Measurements from ENCODE around the gene NPIPA5. TPM values are rescaled to one million over a fixed set of nuclear protein-coding genes. Genes with fewer than 3 reads are reported as not detected.

Gene NPIPA5
- total and polyA plus RNA-seq, 2 of the 13 experiments (the other 11 are each of a cell fraction or from before 2014, with no cell fraction given), result 9.7 to 21.5 TPM

DNA sequence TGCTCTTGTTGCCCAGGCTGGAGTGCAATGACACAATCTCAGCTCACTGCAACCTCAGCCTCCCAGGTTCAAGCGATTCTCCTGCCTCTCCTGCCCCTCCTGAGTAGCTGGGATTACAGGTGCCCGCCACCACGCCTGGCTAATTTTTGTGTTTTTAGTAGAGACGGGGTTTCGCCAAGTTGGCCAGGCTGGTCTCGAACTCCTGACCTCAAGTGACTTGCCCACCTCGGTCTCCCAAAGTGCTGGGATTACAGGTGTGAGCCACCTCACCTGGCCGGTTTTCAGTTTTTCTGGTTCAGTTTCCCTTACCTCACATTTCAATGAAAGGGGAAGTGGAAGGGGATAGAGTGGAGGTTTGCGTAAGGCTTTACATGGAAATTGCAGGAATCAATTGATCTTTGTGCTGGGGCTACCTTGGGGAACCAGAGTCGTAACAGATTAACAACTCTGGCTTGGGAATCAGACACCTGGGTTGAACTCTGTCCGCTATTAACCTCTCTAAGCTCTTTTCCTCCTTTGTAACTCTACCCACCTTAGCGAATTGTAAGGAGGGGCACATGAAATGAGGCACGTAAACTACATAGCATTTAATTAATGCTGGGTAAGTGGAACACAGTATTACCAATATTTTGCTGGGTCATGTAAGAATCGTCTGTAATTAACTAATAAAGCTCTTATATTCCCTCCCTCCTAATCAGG, 20.7 kb upstream of the NPIPA5 start (continued):
- TF ChIP-seq, protein P1, sequence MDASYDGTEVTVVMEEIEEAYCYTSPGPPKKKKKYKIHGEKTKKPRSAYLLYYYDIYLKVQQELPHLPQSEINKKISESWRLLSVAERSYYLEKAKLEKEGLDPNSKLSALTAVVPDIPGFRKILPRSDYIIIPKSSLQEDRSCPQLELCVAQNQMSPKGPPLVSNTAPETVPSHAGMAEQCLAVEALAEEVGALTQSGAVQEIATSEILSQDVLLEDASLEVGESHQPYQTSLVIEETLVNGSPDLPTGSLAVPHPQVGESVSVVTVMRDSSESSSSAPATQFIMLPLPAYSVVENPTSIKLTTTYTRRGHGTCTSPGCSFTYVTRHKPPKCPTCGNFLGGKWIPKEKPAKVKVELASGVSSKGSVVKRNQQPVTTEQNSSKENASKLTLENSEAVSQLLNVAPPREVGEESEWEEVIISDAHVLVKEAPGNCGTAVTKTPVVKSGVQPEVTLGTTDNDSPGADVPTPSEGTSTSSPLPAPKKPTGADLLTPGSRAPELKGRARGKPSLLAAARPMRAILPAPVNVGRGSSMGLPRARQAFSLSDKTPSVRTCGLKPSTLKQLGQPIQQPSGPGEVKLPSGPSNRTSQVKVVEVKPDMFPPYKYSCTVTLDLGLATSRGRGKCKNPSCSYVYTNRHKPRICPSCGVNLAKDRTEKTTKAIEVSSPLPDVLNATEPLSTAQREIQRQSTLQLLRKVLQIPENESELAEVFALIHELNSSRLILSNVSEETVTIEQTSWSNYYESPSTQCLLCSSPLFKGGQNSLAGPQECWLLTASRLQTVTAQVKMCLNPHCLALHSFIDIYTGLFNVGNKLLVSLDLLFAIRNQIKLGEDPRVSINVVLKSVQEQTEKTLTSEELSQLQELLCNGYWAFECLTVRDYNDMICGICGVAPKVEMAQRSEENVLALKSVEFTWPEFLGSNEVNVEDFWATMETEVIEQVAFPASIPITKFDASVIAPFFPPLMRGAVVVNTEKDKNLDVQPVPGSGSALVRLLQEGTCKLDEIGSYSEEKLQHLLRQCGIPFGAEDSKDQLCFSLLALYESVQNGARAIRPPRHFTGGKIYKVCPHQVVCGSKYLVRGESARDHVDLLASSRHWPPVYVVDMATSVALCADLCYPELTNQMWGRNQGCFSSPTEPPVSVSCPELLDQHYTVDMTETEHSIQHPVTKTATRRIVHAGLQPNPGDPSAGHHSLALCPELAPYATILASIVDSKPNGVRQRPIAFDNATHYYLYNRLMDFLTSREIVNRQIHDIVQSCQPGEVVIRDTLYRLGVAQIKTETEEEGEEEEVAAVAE (CRISPR knock-in tag; IDR thresholded peaks at IDR 0.05; ENCODE audit: borderline replicate concordance), result no peak
- no peak for TF ChIP-seq RFXANK (CRISPR knock-in tag; IDR thresholded peaks at IDR 0.05)
- TF ChIP-seq NR2C2 (CRISPR knock-in tag; IDR thresholded peaks at IDR 0.05; ENCODE audit: borderline replicate concordance), result no peak; the same call in 1 of the 2 replicates
- TF ChIP-seq, protein P2, sequence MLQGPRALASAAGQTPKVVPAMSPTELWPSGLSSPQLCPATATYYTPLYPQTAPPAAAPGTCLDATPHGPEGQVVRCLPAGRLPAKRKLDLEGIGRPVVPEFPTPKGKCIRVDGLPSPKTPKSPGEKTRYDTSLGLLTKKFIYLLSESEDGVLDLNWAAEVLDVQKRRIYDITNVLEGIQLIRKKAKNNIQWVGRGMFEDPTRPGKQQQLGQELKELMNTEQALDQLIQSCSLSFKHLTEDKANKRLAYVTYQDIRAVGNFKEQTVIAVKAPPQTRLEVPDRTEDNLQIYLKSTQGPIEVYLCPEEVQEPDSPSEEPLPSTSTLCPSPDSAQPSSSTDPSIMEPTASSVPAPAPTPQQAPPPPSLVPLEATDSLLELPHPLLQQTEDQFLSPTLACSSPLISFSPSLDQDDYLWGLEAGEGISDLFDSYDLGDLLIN (CRISPR knock-in tag; IDR thresholded peaks at IDR 0.05; ENCODE audit: borderline replicate concordance), result no peak
- TF ChIP-seq SPEN (CRISPR knock-in tag; IDR thresholded peaks at IDR 0.05; ENCODE audit: low read depth), result peak; percentile 57; the same call in 1 of the 2 replicates
- TF ChIP-seq KLF13 (CRISPR knock-in tag; IDR thresholded peaks at IDR 0.05), result no peak
- TF ChIP-seq RCOR2 (CRISPR knock-in tag; IDR thresholded peaks at IDR 0.05), result peak; percentile 88
- peak; percentile 70 for TF ChIP-seq DMAP1 (CRISPR knock-in tag; IDR thresholded peaks at IDR 0.05)
- TF ChIP-seq CC2D1A (CRISPR knock-in tag; IDR thresholded peaks at IDR 0.05), result no peak
- TF ChIP-seq ZNF644 (CRISPR knock-in tag; IDR thresholded peaks at IDR 0.05; ENCODE audit: low read depth), result peak; percentile 90
- TF ChIP-seq ZNF33A (CRISPR knock-in tag; IDR thresholded peaks at IDR 0.05; ENCODE audit: borderline replicate concordance), result no peak
- TF ChIP-seq ZSCAN12 (CRISPR knock-in tag; IDR thresholded peaks at IDR 0.05), result no peak
- TF ChIP-seq, protein P3, sequence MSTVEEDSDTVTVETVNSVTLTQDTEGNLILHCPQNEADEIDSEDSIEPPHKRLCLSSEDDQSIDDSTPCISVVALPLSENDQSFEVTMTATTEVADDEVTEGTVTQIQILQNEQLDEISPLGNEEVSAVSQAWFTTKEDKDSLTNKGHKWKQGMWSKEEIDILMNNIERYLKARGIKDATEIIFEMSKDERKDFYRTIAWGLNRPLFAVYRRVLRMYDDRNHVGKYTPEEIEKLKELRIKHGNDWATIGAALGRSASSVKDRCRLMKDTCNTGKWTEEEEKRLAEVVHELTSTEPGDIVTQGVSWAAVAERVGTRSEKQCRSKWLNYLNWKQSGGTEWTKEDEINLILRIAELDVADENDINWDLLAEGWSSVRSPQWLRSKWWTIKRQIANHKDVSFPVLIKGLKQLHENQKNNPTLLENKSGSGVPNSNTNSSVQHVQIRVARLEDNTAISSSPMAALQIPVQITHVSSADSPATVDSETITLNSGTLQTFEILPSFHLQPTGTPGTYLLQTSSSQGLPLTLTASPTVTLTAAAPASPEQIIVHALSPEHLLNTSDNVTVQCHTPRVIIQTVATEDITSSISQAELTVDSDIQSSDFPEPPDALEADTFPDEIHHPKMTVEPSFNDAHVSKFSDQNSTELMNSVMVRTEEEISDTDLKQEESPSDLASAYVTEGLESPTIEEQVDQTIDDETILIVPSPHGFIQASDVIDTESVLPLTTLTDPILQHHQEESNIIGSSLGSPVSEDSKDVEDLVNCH (CRISPR knock-in tag; IDR thresholded peaks at IDR 0.05), result no peak
- TF ChIP-seq, protein P4, sequence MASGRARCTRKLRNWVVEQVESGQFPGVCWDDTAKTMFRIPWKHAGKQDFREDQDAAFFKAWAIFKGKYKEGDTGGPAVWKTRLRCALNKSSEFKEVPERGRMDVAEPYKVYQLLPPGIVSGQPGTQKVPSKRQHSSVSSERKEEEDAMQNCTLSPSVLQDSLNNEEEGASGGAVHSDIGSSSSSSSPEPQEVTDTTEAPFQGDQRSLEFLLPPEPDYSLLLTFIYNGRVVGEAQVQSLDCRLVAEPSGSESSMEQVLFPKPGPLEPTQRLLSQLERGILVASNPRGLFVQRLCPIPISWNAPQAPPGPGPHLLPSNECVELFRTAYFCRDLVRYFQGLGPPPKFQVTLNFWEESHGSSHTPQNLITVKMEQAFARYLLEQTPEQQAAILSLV (CRISPR knock-in tag; IDR thresholded peaks at IDR 0.05; ENCODE audit: borderline replicate concordance), result no peak
- TF ChIP-seq, protein P5, sequence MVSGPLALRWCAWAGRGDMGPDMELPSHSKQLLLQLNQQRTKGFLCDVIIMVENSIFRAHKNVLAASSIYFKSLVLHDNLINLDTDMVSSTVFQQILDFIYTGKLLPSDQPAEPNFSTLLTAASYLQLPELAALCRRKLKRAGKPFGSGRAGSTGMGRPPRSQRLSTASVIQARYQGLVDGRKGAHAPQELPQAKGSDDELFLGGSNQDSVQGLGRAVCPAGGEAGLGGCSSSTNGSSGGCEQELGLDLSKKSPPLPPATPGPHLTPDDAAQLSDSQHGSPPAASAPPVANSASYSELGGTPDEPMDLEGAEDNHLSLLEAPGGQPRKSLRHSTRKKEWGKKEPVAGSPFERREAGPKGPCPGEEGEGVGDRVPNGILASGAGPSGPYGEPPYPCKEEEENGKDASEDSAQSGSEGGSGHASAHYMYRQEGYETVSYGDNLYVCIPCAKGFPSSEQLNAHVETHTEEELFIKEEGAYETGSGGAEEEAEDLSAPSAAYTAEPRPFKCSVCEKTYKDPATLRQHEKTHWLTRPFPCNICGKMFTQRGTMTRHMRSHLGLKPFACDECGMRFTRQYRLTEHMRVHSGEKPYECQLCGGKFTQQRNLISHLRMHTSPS (CRISPR knock-in tag; IDR thresholded peaks at IDR 0.05; ENCODE audit: low read depth), result no peak
- peak; percentile 59 for TF ChIP-seq FOSL2 (CRISPR knock-in tag; IDR thresholded peaks at IDR 0.05)
- TF ChIP-seq, protein P6, sequence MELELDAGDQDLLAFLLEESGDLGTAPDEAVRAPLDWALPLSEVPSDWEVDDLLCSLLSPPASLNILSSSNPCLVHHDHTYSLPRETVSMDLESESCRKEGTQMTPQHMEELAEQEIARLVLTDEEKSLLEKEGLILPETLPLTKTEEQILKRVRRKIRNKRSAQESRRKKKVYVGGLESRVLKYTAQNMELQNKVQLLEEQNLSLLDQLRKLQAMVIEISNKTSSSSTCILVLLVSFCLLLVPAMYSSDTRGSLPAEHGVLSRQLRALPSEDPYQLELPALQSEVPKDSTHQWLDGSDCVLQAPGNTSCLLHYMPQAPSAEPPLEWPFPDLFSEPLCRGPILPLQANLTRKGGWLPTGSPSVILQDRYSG (CRISPR knock-in tag; IDR thresholded peaks at IDR 0.05), result no peak
- TF ChIP-seq POLR2G (IDR thresholded peaks at IDR 0.05; ENCODE audit: low read depth, low read length), result no peak

Measured in HepG2 (cell line).